ENCODE results near the gene AADAT. TPM values are rescaled to one million over a fixed set of nuclear protein-coding genes. Genes with fewer than 3 reads are reported as not detected.
"Not testable (repeated sequence)": the region's sequence is repeated elsewhere in the genome, so short reads cannot be mapped to it uniquely, and the experiment has no call there.

Gene AADAT
- total RNA-seq: not detected

- DNase-seq: no peak
Observed at GRCh38 chr4:170089668-170090351, at the start of gene AADAT. TSS of gene AADAT (minus strand) at chr4:170089956. CDS start at chr4:170089690, 266 bp downstream.

GRCh38 chr4:170138580-170139194 is 48.9 kb upstream of the AADAT start:
- DNase-seq: peak; percentile 49

GRCh38 chr4:170137927-170138326 is 48.2 kb upstream of the AADAT start:
- no peak for DNase-seq

- DNase-seq: no peak
Observed at GRCh38 chr4:170137466-170137865, 47.7 kb upstream of the AADAT start.

GRCh38 chr4:170134821-170135220 is 45.1 kb upstream of the AADAT start:
- DNase-seq: no peak

GRCh38 chr4:170128219-170128804 is 38.6 kb upstream of the AADAT start:
- no peak for DNase-seq

- DNase-seq: no peak
Observed at GRCh38 chr4:170127758-170128157, 38.0 kb upstream of the AADAT start.

- DNase-seq: no peak
Observed at GRCh38 chr4:170124406-170124805, 34.6 kb upstream of the AADAT start.

GRCh38 chr4:170122252-170122651 is 32.5 kb upstream of the AADAT start:
- no peak for DNase-seq

- no peak for DNase-seq
Observed at GRCh38 chr4:170114636-170115035, 24.9 kb upstream of the AADAT start.

- not testable (repeated sequence) for DNase-seq
Observed at GRCh38 chr4:170114183-170114582, 24.4 kb upstream of the AADAT start.

GRCh38 chr4:170111546-170111945 is 21.8 kb upstream of the AADAT start:
- DNase-seq: no peak

- DNase-seq: no peak
Observed at GRCh38 chr4:170111085-170111484, 21.3 kb upstream of the AADAT start.

GRCh38 chr4:170110285-170110672 is 20.5 kb upstream of the AADAT start:
- no peak for DNase-seq

GRCh38 chr4:170109586-170110284 is 20.0 kb upstream of the AADAT start:
- DNase-seq: no peak

- no peak for DNase-seq
Observed at GRCh38 chr4:170106900-170107299, 17.1 kb upstream of the AADAT start.

- DNase-seq: no peak
Observed at GRCh38 chr4:170102426-170102825, 12.7 kb upstream of the AADAT start.

GRCh38 chr4:170098171-170098570 is 8.4 kb upstream of the AADAT start:
- DNase-seq: not testable (repeated sequence)

GRCh38 chr4:170097681-170098080 is 7.9 kb upstream of the AADAT start:
- no peak for DNase-seq

- DNase-seq: no peak
Observed at GRCh38 chr4:170093973-170094535, 4.3 kb upstream of the AADAT start.

GRCh38 chr4:170091069-170091696 is 1.4 kb upstream of the AADAT start:
- DNase-seq: no peak

GRCh38 chr4:170090352-170091052 is 746 bp upstream of the AADAT start:
- no peak for DNase-seq

All from effector CD4-positive, alpha-beta T cell (primary cell).